ENCODE results near the gene LCN12.
A peak's percentile ranks its signal among the peaks of the same experiment; 100 is the strongest.

The LCN12 gene

GRCh38 chr9:136927343-136928271, 24.5 kb upstream of the LCN12 start:
- no peak for DNase-seq (ENCODE audit: low read depth)

GRCh38 chr9:136928591-136928990, 23.5 kb upstream of the LCN12 start:
- DNase-seq (ENCODE audit: low read depth) = no peak

GRCh38 chr9:136930014-136930413, 22.1 kb upstream of the LCN12 start:
- DNase-seq (ENCODE audit: low read depth) = no peak

DNA sequence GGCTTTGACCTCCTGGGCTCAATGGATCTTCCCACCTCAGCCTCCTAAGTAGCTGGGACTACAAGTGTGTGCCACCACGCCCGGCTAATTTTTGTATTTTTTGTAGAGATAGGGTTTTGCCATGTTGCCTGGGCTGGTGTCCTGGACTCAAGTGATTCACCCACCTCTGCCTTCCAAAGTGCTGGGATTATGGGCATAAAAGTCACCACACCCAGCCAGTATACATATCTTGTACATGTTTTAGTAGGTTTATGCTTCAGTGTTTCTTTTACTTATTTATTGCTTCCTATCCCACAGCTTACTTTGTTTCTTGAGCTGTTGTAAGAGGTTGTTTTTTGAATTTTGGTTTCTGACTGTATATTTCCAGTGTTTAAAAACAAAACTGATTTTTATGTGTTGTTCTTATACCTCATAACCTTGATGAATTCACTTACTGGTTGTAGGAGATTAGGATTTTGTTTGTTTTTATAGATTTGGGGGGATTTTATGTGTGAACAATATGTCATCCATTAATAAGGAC, 20.4 kb upstream of the LCN12 start:
- no peak for DNase-seq (ENCODE audit: low read depth)

DNA sequence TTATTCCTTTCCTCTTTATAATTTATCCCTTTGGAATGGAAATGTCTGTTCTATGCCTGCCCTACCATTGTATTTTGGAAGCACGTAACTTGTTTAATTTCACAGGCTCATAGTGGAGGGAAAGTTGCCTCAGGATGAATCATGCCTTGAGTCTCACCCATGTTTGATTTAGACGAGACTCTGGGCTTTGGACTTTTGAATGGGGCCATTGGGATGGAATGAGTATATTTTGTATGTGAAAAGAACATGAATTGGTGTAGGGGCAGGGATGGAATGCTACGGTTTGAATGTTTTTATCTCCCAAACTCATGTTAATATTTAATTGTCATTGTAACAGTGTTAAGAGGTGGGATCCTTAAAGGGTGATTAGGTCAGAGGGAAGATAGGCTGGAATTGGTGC, 17.8 kb upstream of the LCN12 start:
- no peak for DNase-seq (ENCODE audit: low read depth)

DNA sequence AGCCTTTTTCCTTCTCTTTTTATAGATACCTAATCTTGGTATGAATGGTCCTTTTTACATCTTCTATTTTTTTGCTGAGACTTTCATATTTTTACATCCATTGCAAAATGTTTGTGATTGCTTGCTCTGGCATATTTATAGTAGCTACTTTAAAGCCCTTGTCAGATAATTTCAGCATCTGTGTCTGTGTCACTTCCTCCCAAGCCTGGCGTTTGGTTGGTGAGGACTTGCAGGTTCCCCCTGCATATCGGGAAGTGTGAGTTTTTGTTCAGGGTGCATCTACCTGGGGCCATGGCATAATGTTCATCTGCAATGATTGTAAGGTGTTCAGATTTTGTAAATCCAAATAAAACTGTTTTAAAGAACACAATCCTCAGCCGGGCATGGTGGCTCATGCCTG, 16.4 kb upstream of the LCN12 start:
- DNase-seq (ENCODE audit: low read depth) = no peak

DNA sequence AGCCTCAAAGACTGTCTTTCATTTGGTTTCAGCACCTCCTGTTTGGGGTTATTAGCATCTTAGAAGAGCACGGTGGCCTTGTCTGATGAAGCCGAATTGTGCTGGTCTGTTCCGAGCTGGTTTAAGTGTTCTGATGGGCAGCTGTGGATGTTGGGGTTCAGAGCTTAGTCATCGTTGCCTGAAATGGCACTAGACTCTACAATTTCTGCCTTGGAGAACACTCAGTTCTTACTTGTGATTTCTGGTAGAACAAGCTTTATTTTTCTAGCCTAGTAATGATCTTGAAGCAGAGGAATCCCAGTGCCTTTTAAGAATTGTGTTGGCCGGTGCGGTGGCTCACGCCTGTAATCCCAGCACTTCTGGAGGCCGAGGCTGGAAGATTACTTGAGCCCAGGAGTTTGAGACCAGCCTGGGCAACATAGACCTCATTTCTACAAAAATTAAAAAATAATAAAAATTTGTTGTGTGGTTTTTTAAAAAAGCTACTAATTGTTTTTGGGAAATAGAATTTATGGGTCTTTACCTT, 15.4 kb upstream of the LCN12 start:
- no peak for DNase-seq (ENCODE audit: low read depth)

DNA sequence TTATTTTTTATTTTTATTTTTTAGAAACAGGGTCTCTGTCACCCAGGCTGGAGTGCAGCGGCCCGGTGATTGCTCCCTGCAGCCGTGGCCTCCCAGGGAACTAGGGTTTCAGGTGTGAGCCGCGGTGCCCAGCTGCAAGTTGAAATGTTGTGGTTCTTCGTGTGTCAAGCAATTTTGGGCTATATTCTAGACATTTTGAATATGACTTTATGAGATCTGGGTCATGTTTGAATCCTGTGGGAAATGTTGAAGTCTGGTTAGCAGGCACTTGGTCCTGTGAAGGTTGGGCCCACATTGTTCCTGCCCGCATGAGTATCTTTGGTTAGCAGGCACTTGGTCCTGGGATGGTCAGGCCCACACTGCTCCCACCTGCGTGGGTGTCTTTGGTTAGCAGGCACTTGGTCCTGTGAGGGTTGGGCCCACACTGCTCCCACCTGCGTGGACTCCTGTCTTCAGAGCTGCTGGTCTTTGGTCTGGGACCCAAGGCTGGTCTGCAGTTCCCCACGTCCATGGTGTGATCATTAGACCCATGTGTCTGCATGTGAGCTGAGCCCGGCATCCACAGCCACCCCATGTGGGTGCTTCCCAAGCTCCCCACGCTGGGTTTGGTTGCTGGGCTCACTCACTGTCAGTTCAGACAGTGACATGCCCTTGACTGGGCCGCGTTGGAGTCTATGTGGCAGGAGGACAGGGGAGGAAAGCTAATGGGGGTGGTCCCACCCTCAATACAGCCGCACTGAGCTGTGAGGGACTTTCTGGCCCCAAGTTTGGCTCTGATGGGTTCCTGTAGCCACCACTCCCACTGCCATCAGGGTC, 14.7 kb upstream of the LCN12 start:
- no peak for DNase-seq (ENCODE audit: low read depth)

DNA sequence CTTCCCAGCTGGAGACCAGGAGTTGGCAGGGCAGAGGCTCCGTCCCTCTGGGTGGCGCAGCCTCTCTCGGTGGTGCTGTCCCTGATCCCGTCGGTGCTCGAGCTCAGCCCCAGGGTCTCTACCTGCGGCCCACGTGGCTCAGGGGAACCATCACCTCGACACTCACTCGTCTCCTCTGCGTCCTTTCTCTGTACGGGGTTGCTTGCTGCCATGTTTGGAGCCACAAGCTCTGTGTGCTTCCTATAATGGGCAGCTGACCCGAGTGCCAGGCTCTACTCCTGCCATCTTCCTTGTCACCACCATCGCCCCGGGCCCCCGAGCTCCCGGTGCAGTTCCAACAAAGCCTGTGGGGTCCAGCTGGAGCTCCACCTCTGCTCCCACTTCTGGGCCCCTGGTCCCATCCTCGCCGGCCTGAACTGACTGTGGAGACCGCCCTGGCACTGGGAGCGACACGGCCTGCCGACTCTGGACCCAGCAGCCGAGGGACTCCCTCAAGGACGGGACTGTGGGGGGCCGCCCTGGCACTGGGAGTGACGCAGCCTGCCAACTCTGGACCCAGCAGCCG, 12.6 kb upstream of the LCN12 start:
- DNase-seq (ENCODE audit: low read depth) = no peak

GRCh38 chr9:136939996-136940525, 12.0 kb upstream of the LCN12 start:
- DNase-seq (ENCODE audit: low read depth) = no peak

DNA sequence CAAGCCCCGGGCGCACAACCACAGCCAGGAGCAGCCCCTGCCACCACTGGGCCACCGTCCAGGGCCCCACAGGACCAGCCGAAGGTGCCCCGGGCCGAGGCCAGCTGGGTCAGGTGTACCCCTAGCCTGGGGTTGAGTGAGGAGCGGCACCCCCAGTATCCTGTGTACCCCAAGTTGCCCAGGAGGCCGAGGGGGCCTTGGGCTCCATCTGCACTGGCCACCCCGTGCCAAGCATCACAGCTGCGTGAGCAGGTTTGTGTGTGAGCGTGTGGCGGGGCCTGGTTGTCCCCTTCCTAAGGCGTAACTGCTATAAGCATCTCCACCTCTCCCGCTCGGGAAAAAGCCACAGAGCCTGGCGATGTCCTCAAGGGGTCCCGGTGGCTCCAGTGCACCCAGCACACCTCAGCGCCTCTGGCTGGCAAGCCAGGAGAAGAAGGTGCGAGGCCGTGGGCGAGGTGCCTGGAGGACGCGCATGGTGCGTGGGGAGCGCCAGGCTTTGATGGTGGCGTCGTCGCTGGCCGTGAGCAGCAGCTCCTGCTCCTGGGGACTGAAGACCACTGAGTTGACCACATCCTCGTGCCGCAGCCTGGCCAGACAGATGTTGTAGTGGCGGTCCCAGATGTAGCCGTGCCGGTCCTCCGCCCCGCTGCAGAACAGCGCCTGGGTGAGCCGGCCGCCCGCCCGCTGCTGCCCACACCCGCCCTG, 11.4 kb upstream of the LCN12 start:
- no peak for DNase-seq (ENCODE audit: low read depth)

GRCh38 chr9:136941231-136942111, 10.6 kb upstream of the LCN12 start:
- DNase-seq (ENCODE audit: low read depth) = no peak

DNA sequence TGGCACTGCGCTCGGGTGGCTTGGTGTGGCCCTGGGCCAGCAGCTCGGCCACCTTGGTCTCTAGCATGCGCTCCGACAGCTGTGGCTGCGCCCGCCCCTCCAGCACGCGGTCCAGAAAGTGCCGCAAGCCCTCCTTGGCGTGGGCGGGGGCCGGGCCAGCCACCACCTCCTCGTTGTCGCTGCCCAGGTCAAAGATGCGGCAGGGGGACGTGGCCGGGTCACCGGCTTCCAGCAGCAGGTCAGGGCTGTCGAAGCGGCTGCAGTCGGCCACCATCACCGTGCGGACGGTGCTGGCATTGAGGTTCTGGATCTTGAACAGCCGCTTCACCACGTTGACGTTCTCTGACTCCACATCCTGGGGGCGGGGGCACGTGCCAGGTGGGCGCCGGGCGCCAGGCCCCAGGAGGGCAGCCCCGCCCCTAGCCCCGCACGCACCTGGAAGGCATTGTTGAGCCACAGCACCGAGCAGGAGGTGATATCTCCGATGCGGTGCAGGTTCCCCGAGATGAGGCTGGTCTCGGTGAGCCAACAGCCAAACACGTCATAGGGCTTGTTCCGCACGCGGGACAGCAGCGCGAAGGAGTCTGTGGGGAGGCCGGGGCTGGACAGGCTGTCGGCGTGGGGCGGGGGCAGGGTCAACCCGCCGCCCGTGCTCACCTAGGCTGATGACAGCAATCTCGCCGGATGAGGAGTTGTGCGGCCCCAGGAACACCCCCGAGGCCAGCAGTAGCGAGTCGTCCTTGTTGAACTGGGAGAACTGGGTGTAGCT, 9.8 kb upstream of the LCN12 start:
- DNase-seq (ENCODE audit: low read depth) = no peak

GRCh38 chr9:136942881-136943230, 9.2 kb upstream of the LCN12 start:
- DNase-seq (ENCODE audit: low read depth) = no peak

DNA sequence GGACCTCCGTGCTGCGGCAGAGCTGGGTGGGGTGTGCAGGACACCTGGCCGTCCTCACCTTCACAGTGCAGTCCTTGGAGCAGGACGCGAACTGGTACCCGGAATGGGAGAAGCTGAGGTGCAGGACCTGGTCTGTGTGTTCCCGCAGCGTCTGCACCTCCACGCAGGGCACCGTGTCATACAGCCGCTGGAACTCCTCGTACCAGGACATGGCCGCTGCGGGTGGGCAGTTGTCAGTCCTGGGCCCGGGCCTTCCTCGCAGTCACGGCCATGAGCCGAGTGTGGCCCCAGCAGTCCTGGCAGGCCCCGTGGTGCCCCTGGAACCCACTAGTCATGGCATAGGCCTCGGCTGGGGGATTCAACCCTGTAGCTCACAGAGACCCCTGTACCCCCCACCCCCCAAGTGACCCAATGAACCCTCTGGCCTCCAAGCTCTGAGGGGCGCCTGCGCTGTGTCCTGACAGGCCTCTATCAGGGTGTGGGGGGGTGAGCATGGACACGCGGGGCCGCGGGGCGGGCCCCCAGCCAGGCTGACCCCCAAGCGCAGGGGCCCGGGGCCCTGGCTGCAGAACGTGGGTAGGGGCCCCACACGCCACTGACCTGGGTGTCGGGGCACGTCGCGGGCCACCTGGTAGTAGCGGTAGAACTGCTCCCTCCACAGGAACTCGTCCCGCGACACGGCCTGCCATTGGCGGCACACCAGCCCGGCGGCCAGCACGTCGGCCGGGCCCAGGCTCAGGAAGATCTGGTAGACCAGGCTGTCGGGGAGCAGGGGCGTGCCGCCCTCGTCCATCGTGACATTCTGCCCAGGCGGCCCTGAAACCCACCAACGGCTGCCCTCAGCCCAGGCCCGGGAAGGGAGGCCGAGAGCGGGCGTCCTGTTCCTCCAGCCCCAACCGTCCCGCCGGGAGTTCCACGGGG, 8.5 kb upstream of the LCN12 start:
- DNase-seq (ENCODE audit: low read depth) = peak; percentile 3

DNA sequence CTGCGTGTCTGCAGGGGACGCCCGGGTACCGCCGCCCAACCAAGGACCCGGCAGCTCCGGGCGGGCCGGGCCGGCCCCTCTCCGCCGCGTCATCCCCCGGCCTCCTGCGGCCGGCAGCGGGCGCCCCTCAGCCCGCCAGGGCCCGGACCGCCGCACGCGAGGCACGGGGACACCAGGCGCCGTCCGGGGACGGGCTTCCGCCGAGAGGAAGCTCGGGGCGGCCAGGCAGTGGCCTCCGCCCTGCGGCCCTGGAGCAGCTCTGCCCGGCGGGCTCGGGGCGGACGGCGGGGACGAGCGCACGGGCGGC, 7.9 kb upstream of the LCN12 start:
- DNase-seq (ENCODE audit: low read depth) = peak; percentile 41

DNA sequence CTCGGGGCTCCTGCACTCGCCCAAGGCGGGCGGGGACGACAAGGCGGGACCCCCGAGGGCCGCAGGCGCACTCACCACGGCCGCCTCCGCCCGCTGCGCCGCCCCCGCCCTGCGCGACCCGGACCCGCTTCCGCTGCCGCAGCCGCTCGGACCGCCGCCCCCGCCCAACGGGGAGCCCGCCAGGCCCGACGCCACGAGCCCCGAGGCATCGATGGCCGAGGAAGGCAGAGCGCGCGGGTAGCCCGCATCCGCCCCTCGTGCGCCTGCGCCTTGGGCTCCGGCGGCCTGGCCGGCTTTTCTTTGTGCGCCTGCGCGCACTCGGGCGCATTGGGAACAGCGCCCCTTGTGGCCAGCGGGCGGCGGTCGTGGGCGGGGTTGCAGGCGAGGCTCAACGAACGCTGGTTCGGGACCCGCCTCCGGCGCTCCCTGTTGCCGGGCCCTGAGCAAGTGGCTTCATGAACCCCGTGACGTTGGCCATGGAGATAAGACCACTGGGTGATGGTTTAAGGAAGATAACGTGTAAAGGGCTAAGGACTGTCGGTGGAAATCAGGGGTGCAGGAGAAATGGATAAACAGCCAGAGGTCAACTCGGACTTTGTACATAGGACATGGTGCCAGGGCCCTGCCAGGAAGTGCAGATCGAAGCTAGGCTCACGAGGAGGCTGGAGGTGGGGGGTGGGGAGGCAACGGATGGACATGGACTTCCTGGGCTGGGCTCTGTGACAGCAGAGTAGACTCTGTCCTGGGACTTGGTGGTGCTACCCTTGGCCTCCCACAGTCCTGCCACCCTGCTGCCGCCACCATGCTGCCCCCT, 7.3 kb upstream of the LCN12 start, which contains the start of the genes C8G and FBXW5:
TSS of gene C8G (plus strand) at position 725 of the 814 bp plus-strand sequence. CDS start at position 803, 78 bp downstream.
TSS of gene FBXW5 (minus strand) at position 220 of the 814 bp plus-strand sequence. CDS start 655 bp downstream, outside the sequence.
- DNase-seq (ENCODE audit: low read depth) = peak; percentile 87

Measured in GM04504 (cell line).